Measurements from ENCODE around the gene NEK5.
A peak's percentile ranks its signal among the peaks of the same experiment; 100 is the strongest.

NEK5 gene

DNA sequence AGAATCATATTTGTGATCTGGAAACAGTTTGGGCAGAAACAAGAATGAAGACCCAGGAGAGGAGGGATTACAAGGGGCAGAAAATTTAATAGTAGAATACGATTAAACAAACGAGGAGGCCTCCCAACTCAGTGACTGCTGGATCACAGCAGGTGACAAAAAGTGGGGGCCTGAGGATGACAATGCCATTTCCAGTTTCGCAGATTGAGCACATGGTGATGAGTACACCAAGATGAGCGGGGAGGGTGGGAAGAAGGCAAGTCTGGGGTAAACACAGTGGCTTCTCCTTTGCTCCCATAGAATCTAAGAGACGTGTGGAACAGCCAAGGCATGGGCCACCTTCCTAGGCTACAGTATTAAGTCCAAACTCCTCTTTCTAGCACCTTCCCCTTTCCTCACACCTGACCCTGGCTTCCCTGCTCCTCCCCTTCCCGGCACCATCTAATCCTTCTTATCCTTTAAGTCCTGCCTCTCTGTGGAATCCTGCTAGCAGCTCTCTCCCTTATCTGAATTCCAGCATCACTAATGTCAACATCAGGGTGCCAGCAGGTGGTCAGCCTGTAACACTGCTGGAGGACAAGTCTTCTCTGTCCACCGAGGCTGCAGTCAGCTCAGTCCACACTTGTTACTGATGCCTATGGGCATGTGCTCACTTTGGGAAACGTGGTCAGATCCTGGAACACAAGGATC, 131.1 kb downstream of the NEK5 start:
- peak; percentile 28 for DNase-seq (ENCODE audit: low read depth)
- no peak overlapping the region for H3K4me3 ChIP-seq (ENCODE audit: low read depth, low read length)
- TF ChIP-seq, protein P1, sequence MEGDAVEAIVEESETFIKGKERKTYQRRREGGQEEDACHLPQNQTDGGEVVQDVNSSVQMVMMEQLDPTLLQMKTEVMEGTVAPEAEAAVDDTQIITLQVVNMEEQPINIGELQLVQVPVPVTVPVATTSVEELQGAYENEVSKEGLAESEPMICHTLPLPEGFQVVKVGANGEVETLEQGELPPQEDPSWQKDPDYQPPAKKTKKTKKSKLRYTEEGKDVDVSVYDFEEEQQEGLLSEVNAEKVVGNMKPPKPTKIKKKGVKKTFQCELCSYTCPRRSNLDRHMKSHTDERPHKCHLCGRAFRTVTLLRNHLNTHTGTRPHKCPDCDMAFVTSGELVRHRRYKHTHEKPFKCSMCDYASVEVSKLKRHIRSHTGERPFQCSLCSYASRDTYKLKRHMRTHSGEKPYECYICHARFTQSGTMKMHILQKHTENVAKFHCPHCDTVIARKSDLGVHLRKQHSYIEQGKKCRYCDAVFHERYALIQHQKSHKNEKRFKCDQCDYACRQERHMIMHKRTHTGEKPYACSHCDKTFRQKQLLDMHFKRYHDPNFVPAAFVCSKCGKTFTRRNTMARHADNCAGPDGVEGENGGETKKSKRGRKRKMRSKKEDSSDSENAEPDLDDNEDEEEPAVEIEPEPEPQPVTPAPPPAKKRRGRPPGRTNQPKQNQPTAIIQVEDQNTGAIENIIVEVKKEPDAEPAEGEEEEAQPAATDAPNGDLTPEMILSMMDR (conservative IDR thresholded peaks at IDR 0.05; ENCODE audit: low read depth, low read length): no peak

DNA sequence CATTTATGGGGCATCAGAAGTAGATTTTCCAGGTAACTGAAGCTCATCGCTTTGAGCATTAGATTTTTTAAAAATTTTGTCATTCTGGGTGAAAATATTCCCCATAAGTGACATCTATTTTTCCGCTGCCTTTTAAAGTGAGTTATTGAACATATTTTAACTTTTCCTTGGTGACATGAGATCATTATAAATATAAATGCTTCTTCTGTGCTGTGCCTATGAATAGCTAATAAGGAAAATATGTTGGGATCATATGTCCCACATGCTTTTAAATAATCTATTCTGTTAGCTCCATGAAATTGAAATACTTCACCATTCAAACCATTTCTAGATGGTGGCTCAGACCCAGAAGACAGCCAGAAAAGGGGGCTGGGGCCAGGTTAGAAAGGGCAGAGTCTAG, 131.7 kb downstream of the NEK5 start:
- H3K4me3 ChIP-seq (ENCODE audit: low read depth, low read length): no peak overlapping the region
- TF ChIP-seq, protein P1 (conservative IDR thresholded peaks at IDR 0.05; ENCODE audit: low read depth, low read length): no peak
- no peak for DNase-seq (ENCODE audit: low read depth)

DNA sequence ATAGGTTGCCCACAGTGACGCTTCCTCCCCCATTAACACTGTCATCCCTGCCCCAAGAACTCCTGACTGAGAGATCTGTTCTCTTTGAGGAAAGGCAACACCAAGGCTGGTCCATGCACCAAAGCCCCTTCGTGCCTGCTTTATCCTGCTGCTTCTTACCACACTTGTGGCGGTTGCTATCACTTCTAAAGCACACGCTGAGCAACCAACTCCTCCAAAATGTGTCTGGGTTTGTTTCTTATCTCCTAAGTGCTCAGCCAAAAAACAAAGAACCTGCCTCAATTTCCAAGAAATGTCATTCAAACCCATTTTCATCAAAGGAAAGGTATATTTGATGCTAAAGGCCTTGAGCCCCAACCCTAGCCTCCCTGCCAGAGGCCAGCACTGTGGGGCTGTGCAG, 132.2 kb downstream of the NEK5 start:
- no peak for DNase-seq (ENCODE audit: low read depth)
- H3K4me3 ChIP-seq (ENCODE audit: low read depth, low read length): no peak overlapping the region
- TF ChIP-seq, protein P1 (conservative IDR thresholded peaks at IDR 0.05; ENCODE audit: low read depth, low read length): no peak

DNA sequence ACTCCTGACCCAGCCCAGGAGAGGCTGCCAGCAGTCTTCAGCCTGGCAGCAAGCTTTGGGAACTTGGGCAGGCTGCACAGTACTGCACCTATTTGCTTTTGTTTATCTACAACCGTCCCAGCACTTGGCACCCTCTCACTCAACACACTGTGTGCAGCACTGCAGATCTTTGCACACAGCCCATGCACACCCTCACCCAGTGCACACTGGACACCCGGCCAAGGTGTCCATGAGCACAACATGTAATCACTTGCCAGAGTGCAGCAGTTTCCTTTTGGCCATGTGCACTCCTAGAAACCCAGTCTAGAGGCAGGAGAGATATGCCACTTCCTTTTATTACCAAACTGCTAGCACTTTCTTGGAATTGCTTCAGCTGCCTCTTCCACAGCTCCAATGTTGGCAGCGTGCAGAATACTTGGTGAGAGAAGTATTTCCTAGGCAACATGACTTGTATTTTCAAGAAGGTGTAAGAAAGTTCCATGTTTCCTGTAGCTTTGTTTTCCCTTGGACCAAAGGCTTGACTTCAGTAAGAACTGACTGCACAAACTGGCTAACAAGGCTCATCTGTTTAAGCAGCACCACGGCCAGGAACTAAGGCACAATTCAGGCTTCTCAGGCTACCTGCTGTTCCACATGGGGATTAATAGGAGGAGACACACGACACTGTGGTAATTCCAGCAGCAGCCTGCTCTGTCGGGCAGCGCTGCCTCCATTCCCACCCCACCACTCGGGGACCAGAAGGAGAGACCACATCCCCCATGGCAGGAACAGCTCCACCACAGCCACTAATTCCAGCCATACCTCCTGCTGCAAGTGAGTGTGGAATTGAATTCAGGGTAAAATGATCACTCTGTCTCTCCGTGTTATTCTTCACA, 133.0 kb downstream of the NEK5 start:
- no peak for DNase-seq (ENCODE audit: low read depth)
- TF ChIP-seq, protein P1 (conservative IDR thresholded peaks at IDR 0.05; ENCODE audit: low read depth, low read length): no peak
- no peak overlapping the region for H3K4me3 ChIP-seq (ENCODE audit: low read depth, low read length)

- H3K4me3 ChIP-seq (ENCODE audit: low read depth, low read length): no peak overlapping the region
- TF ChIP-seq, protein P1 (conservative IDR thresholded peaks at IDR 0.05; ENCODE audit: low read depth, low read length): no peak
- DNase-seq (ENCODE audit: low read depth): no peak
Measured at GRCh38 chr13:51993713-51994112, 135.2 kb downstream of the NEK5 start.

DNA sequence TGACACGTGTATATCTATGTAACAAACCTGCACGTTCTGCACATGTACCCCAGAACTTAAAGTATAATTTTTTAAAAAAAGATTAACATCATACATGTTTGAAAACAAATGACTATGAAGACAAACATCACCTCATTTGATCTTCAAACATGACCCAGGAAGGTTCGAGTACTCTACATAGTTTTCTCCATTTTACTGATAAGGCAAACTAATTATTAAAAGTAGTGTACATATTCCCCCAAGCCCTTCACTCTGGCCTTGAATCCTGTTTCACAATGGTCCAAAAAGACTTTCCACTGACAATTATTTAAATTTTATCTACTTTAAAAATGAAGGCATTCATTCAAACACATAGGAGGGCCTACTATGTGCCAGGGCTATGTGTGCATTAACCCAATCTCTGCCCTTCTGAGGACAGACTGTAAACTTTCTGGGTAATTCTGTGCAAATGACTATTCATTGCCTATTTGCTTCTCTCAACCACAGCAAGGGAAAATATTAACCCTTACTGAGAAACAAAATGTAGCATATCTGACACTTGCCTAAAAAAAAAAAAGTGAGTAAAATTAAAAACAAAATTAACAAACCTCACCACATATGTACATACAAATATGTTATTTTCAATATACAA, 139.8 kb downstream of the NEK5 start:
- DNase-seq (ENCODE audit: low read depth): no peak
- H3K4me3 ChIP-seq (ENCODE audit: low read depth, low read length): no peak overlapping the region
- TF ChIP-seq, protein P1 (conservative IDR thresholded peaks at IDR 0.05; ENCODE audit: low read depth, low read length): no peak

All from choroid plexus epithelial cell (primary cell).